H9 (cell line): ENCODE data around the gene SNX14. TPM values are rescaled to one million over a fixed set of nuclear protein-coding genes. Genes with fewer than 3 reads are reported as not detected.
"Not testable (repeated sequence)": the region's sequence is repeated elsewhere in the genome, so short reads cannot be mapped to it uniquely, and the experiment has no call there.

ENCODE experiments used
- DNase-seq: peaks from one replicate; pipeline ENCODE4 v3.0.0-alpha.2; 2017
- H2AFZ ChIP-seq: one replicate; pipeline ENCODE4 v1.6.1; 2013; ENCODE audit warnings: mild to moderate bottlenecking, low read length, control low read depth, moderate library complexity
- H2AK5ac ChIP-seq: 2 replicates; pipeline ENCODE4 v1.6.1; 2013; ENCODE audit warnings: low read length, control low read depth, mixed read lengths; ENCODE audit not compliant: insufficient read length
- H2BK120ac ChIP-seq: one replicate; pipeline ENCODE4 v1.6.1; 2013; ENCODE audit warnings: low read depth, mild to moderate bottlenecking, low read length, control low read depth, inconsistent platforms; ENCODE audit not compliant: poor library complexity, severe bottlenecking
- H2BK12ac ChIP-seq: 2 replicates; pipeline ENCODE4 v1.6.1; 2013; ENCODE audit warnings: low read length, control low read depth, mixed read lengths, low read depth; ENCODE audit not compliant: insufficient read length
- H2BK15ac ChIP-seq: 2 replicates; pipeline ENCODE4 v1.6.1; 2013; ENCODE audit warnings: low read depth, low read length, control low read depth
- H2BK20ac ChIP-seq: one replicate; pipeline ENCODE4 v1.6.1; 2013; ENCODE audit warnings: low read depth, mild to moderate bottlenecking, low read length, control low read depth, inconsistent platforms; ENCODE audit not compliant: poor library complexity, severe bottlenecking
- H2BK5ac ChIP-seq: 2 replicates; pipeline ENCODE4 v1.6.1; 2013; ENCODE audit warnings: low read length, control low read depth, mixed read lengths; ENCODE audit not compliant: insufficient read length
- H3K14ac ChIP-seq: 2 replicates; pipeline ENCODE4 v1.6.1; 2013; ENCODE audit warnings: low read length, control low read depth; ENCODE audit not compliant: insufficient read depth
- H3K18ac ChIP-seq: 2 replicates; pipeline ENCODE4 v1.6.1; 2013; ENCODE audit warnings: low read depth, mild to moderate bottlenecking, mixed read lengths, low read length, control low read depth; ENCODE audit not compliant: insufficient read length
- H3K23ac ChIP-seq: 2 replicates; pipeline ENCODE4 v1.6.1; 2013; ENCODE audit warnings: low read length, control low read depth, mixed read lengths, low read depth; ENCODE audit not compliant: insufficient read length
- H3K23me2 ChIP-seq: 2 replicates; pipeline ENCODE4 v1.6.1; 2013; ENCODE audit warnings: low read depth, mild to moderate bottlenecking, mixed read lengths, low read length, control low read depth; ENCODE audit not compliant: insufficient read length, poor library complexity, severe bottlenecking
- H3K27ac ChIP-seq: 2 replicates; pipeline ENCODE4 v1.5.1; 2013; ENCODE audit warnings: low read length, control low read depth, mixed read lengths, low read depth; ENCODE audit not compliant: insufficient read length
- H3K27me3 ChIP-seq: 2 replicates; pipeline ENCODE4 v1.6.1; 2013; ENCODE audit warnings: low read length, control low read depth, inconsistent platforms; ENCODE audit not compliant: insufficient read depth
- H3K4ac ChIP-seq: 2 replicates; pipeline ENCODE4 v1.6.1; 2013; ENCODE audit warnings: low read depth, mild to moderate bottlenecking, control low read depth, inconsistent platforms, low read length, moderate library complexity
- H3K4me1 ChIP-seq: 2 replicates; pipeline ENCODE4 v1.6.1; 2013; ENCODE audit warnings: low read length, control low read depth, inconsistent platforms; ENCODE audit not compliant: insufficient read depth
- H3K4me2 ChIP-seq: 2 replicates; pipeline ENCODE4 v1.6.1; 2013; ENCODE audit warnings: low read length, control low read depth, mixed read lengths; ENCODE audit not compliant: insufficient read length, insufficient read depth
- H3K56ac ChIP-seq: 2 replicates; pipeline ENCODE4 v1.6.1; 2013; ENCODE audit warnings: low read depth, mild to moderate bottlenecking, mixed read lengths, low read length, control low read depth; ENCODE audit not compliant: insufficient read length
- H3K79me1 ChIP-seq: 2 replicates; pipeline ENCODE4 v1.6.1; 2013; ENCODE audit warnings: low read depth, mild to moderate bottlenecking, moderate library complexity, low read length, control low read depth, inconsistent platforms; ENCODE audit not compliant: insufficient read depth, poor library complexity, severe bottlenecking
- H3K79me2 ChIP-seq: 2 replicates; pipeline ENCODE4 v1.6.1; 2013; ENCODE audit warnings: low read length, control low read depth, inconsistent platforms; ENCODE audit not compliant: insufficient read depth
- H3K9ac ChIP-seq: 2 replicates; pipeline ENCODE4 v1.6.1; 2013; ENCODE audit warnings: low read length, control low read depth, mixed read lengths; ENCODE audit not compliant: insufficient read length; ENCODE audit errors: extremely low read depth
- H3K9me3 ChIP-seq: one replicate; pipeline ENCODE4 v1.6.1; 2013; ENCODE audit warnings: low read depth, low read length, inconsistent platforms; ENCODE audit not compliant: control insufficient read depth
- H3T11ph ChIP-seq: one replicate; pipeline ENCODE4 v1.6.1; 2013; ENCODE audit warnings: mild to moderate bottlenecking, low read length, control low read depth, inconsistent platforms
- H4K20me1 ChIP-seq: one replicate; pipeline ENCODE4 v1.6.1; 2013; ENCODE audit not compliant: control insufficient read depth, insufficient read length, insufficient read depth
- H4K5ac ChIP-seq: 2 replicates; pipeline ENCODE4 v1.6.1; 2013; ENCODE audit warnings: low read depth, mild to moderate bottlenecking, mixed read lengths, low read length, control low read depth; ENCODE audit not compliant: insufficient read length
- H4K8ac ChIP-seq: replicated peaks from 2 replicates; pipeline ENCODE4 v1.6.1; 2013; ENCODE audit warnings: low read length, control low read depth, mixed read lengths, low read depth; ENCODE audit not compliant: insufficient read length
- H4K91ac ChIP-seq: 2 replicates; pipeline ENCODE4 v1.6.1; 2013; ENCODE audit warnings: low read depth, mild to moderate bottlenecking, moderate library complexity, mixed read lengths, low read length, control low read depth; ENCODE audit not compliant: insufficient read length
- H3K27ac Mint-ChIP-seq, 3 experiments: 2 replicates in 2 of 3; 3 replicates in 1 of 3; pipeline ENCODE4 v1.8.0; 2020 to 2021; ENCODE audit warnings: mixed read lengths in 3 of 3, mild to moderate bottlenecking in 1 of 3, moderate library complexity in 1 of 3
- H3K27me3 Mint-ChIP-seq: 2 replicates; pipeline ENCODE4 v1.8.0; 2021; ENCODE audit warnings: low read depth, mild to moderate bottlenecking, moderate library complexity, mixed read lengths
- H3K36me3 Mint-ChIP-seq, 3 experiments: 2 replicates in 2 of 3; 3 replicates in 1 of 3; pipeline ENCODE4 v1.8.0; 2020 to 2021; ENCODE audit warnings: low read depth in 3 of 3, mixed read lengths in 3 of 3; ENCODE audit not compliant: insufficient read depth in 1 of 3
- H3K4me1 Mint-ChIP-seq, 2 experiments: 2 replicates each; pipeline ENCODE4 v1.8.0; 2020; ENCODE audit warnings: mixed read lengths in 2 of 2
- H3K4me3 Mint-ChIP-seq, 2 experiments: 2 replicates in 1 of 2; 3 replicates in 1 of 2; pipeline ENCODE4 v1.8.0; 2020 to 2021; ENCODE audit warnings: mild to moderate bottlenecking in 2 of 2, mixed read lengths in 2 of 2, moderate library complexity in 1 of 2
- H3K9me3 Mint-ChIP-seq, 2 experiments: 2 replicates in 1 of 2; 3 replicates in 1 of 2; pipeline ENCODE4 v1.8.0; 2020; ENCODE audit warnings: mild to moderate bottlenecking in 2 of 2, mixed read lengths in 2 of 2, moderate library complexity in 1 of 2
- CTCF ChIP-seq: fragments of 200-600 bp; sonication (generic); conservative IDR thresholded peaks from 3 replicates; pipeline ENCODE4 v1.8.0; 2021; ENCODE audit warnings: antibody characterized with exemption, mild to moderate bottlenecking
- WGBS: extraction: QIAGEN DNeasy Blood & Tissue Kit; methylation state at CpG from one replicate; pipeline ENCODE4 v1.1.7; 2013; ENCODE audit warnings: missing lambda C conversion rate, low lambda C conversion rate, mixed read lengths; ENCODE audit not compliant: insufficient read length; ENCODE audit errors: extremely low coverage; 5-methylcytosine and 5-hydroxymethylcytosine counted together
- total RNA-seq: library from RNA; stranded (reverse); gene quantifications from 2 replicates; pipeline ENCODE4 v1.2.1, GENCODE V29; 2021

SNX14 gene
- total RNA-seq, 1 experiment from 2014 or later = 33.0 TPM

GRCh38 chr6:85565736-85566135 is 27.9 kb downstream of the SNX14 start:
- Mint-ChIP-seq H3K9me3 (peaks cover 0 to 2% of the 10 kb centered on the region in 2 experiments; a peak in 1 of 5 replicates), H3K36me3 (peaks cover 5 to 13% (median 9%) of the 10 kb centered on the region in 3 experiments; a peak in 6 of 7 replicates), H3K4me1 (no peaks in the 10 kb centered on the region), H3K27me3 (no peaks in the 10 kb centered on the region), H3K27ac (no peak overlapping the region), H3K4me3 (no peak overlapping the region)
- H3K18ac ChIP-seq = no peak overlapping the region
- no peak overlapping the region for H3K27ac ChIP-seq
- H3K4me2 ChIP-seq = no peak overlapping the region
- H3K56ac ChIP-seq = no peak overlapping the region
- no peak overlapping the region for H3K14ac ChIP-seq
- H3T11ph ChIP-seq = no peak overlapping the region
- H4K8ac ChIP-seq = no peak overlapping the region
- no peak for DNase-seq
- no peak overlapping the region for H3K23ac ChIP-seq
- no peaks in the 10 kb centered on the region for H3K9me3 ChIP-seq
- H4K20me1 ChIP-seq = no peaks in the 10 kb centered on the region
- H4K91ac ChIP-seq = no peak overlapping the region
- H3K4me1 ChIP-seq = no peaks in the 10 kb centered on the region
- H3K4ac ChIP-seq = no peak overlapping the region
- H2BK5ac ChIP-seq = no peak overlapping the region
- H2BK20ac ChIP-seq = no peak overlapping the region
- no peak overlapping the region for H2BK15ac ChIP-seq
- H3K79me1 ChIP-seq = no peaks in the 10 kb centered on the region
- WGBS = no CpG with 5 or more reads among the region's 1 CpG
- no peaks in the 10 kb centered on the region for H3K79me2 ChIP-seq
- H2BK120ac ChIP-seq = no peak overlapping the region
- H4K5ac ChIP-seq = no peak overlapping the region
- H3K9ac ChIP-seq = no peak overlapping the region
- H2AFZ ChIP-seq = no peak overlapping the region
- H3K23me2 ChIP-seq = no peaks in the 10 kb centered on the region
- H2BK12ac ChIP-seq = no peak overlapping the region
- no peak overlapping the region for H2AK5ac ChIP-seq
- no peak for TF ChIP-seq CTCF
- no peaks in the 10 kb centered on the region for H3K27me3 ChIP-seq

GRCh38 chr6:85564223-85564622 is 29.4 kb downstream of the SNX14 start:
- not testable (repeated sequence) for H3K18ac ChIP-seq, H3K27me3 Mint-ChIP-seq, H3K4me2 ChIP-seq, DNase-seq, H3K4ac ChIP-seq, H4K5ac ChIP-seq, H4K91ac ChIP-seq, H3K4me3 Mint-ChIP-seq, H3K56ac ChIP-seq, H3K79me2 ChIP-seq, H2BK12ac ChIP-seq, H3K27me3 ChIP-seq, H2BK5ac ChIP-seq, H3K23me2 ChIP-seq, H3T11ph ChIP-seq, H3K4me1 Mint-ChIP-seq, H4K20me1 ChIP-seq, H2BK120ac ChIP-seq, H3K9ac ChIP-seq, H3K27ac ChIP-seq, H3K14ac ChIP-seq, H3K9me3 Mint-ChIP-seq, H2BK15ac ChIP-seq, H2BK20ac ChIP-seq, H3K27ac Mint-ChIP-seq, H3K4me1 ChIP-seq, H2AFZ ChIP-seq, H3K23ac ChIP-seq, H4K8ac ChIP-seq, H2AK5ac ChIP-seq, H3K9me3 ChIP-seq, H3K79me1 ChIP-seq
- no CpG with 5 or more reads among the region's 2 CpGs for WGBS
- H3K36me3 Mint-ChIP-seq = peaks cover 5 to 12% (median 9%) of the 10 kb centered on the region in 3 experiments; a peak in 6 of 7 replicates
